ENCODE data around the gene NDOR1.

The NDOR1 gene

GRCh38 chr9:137200311-137201204 is 4.9 kb upstream of the NDOR1 start, which contains the start of gene TPRN:
TPRN (minus strand) TSS chr9:137200741; CDS start chr9:137200711, 30 bp downstream.
- Histone ChIP-seq H3K9ac (ENCODE audit: low read length) (peak within 1 kb of the TSS; percentile 76), H3K27ac (ENCODE audit: low read length) (peak within 1 kb of the TSS; percentile 60), H3K79me2 (ENCODE audit: low read length) (peaks cover 41% of the 10 kb centered on the region), H3K36me3 (replicated peaks; ENCODE audit: low read depth, low read length) (no peaks in the 10 kb centered on the region), H3K9me3 (ENCODE audit: insufficient read depth, low read length) (no peaks in the 10 kb centered on the region), H2AFZ (ENCODE audit: low read depth, low read length) (no peak within 1 kb of the TSS), H3K4me3 (ENCODE audit: low read length) (peak within 1 kb of the TSS; percentile 86), H3K4me1 (ENCODE audit: low read length) (peaks cover 26% of the 10 kb centered on the region), H3K4me2 (ENCODE audit: low read length) (peak within 1 kb of the TSS; percentile 91), H4K20me1 (ENCODE audit: insufficient read depth, low read length) (no peaks in the 10 kb centered on the region; the same call in 1 of the 2 replicates), H3K27me3 (ENCODE audit: low read depth, low read length) (no peaks in the 10 kb centered on the region)
- TF ChIP-seq, protein P1, sequence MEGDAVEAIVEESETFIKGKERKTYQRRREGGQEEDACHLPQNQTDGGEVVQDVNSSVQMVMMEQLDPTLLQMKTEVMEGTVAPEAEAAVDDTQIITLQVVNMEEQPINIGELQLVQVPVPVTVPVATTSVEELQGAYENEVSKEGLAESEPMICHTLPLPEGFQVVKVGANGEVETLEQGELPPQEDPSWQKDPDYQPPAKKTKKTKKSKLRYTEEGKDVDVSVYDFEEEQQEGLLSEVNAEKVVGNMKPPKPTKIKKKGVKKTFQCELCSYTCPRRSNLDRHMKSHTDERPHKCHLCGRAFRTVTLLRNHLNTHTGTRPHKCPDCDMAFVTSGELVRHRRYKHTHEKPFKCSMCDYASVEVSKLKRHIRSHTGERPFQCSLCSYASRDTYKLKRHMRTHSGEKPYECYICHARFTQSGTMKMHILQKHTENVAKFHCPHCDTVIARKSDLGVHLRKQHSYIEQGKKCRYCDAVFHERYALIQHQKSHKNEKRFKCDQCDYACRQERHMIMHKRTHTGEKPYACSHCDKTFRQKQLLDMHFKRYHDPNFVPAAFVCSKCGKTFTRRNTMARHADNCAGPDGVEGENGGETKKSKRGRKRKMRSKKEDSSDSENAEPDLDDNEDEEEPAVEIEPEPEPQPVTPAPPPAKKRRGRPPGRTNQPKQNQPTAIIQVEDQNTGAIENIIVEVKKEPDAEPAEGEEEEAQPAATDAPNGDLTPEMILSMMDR (IDR thresholded peaks at IDR 0.05; ENCODE audit: low read depth, low read length), result no peak
- no peak for TF ChIP-seq EZH2phosphoT487 (IDR thresholded peaks at IDR 0.05; ENCODE audit: low read depth)

GRCh38 chr9:137201205-137201868 is 4.2 kb upstream of the NDOR1 start:
- Histone ChIP-seq H3K36me3 (replicated peaks; ENCODE audit: low read depth, low read length) (no peaks in the 10 kb centered on the region), H4K20me1 (ENCODE audit: insufficient read depth, low read length) (no peaks in the 10 kb centered on the region; the same call in 1 of the 2 replicates), H3K4me2 (ENCODE audit: low read length) (peak overlapping the region; percentile 91), H3K4me3 (ENCODE audit: low read length) (peak overlapping the region; percentile 84), H2AFZ (ENCODE audit: low read depth, low read length) (no peak overlapping the region), H3K4me1 (ENCODE audit: low read length) (peaks cover 29% of the 10 kb centered on the region), H3K27me3 (ENCODE audit: low read depth, low read length) (no peaks in the 10 kb centered on the region), H3K9me3 (ENCODE audit: insufficient read depth, low read length) (no peaks in the 10 kb centered on the region), H3K79me2 (ENCODE audit: low read length) (peaks cover 49% of the 10 kb centered on the region), H3K27ac (ENCODE audit: low read length) (peak overlapping the region; percentile 60), H3K9ac (ENCODE audit: low read length) (peak overlapping the region; percentile 76)
- TF ChIP-seq EZH2phosphoT487 (IDR thresholded peaks at IDR 0.05; ENCODE audit: low read depth), result no peak
- TF ChIP-seq, protein P1 (IDR thresholded peaks at IDR 0.05; ENCODE audit: low read depth, low read length), result no peak

DNA sequence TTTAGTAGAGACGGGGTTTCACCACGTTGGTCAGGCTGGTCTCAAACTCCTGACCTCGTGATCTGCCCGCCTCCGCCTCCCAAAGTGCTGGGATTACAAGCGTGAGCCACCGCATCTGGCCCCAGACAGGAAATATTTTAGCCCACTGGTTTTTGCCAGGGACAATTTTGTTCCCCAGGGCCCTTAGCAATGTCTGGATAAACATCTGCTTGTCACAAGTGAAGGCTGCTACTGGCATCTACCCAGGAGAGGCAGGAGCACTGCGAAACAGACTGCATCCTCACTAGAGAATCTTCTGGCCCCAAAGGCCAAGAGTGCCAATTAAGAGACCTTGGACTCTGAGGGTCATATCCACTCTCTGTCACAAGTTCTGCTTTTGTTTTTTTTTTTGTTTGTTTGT is 2.5 kb upstream of the NDOR1 start:
- no peaks in the 10 kb centered on the region for H3K27me3 ChIP-seq (ENCODE audit: low read depth, low read length)
- no peaks in the 10 kb centered on the region for H3K36me3 ChIP-seq (replicated peaks; ENCODE audit: low read depth, low read length)
- no peak overlapping the region for H3K4me2 ChIP-seq (ENCODE audit: low read length)
- H3K9ac ChIP-seq (ENCODE audit: low read length), result no peak overlapping the region
- peaks cover 33% of the 10 kb centered on the region for H3K4me1 ChIP-seq (ENCODE audit: low read length)
- no peaks in the 10 kb centered on the region; the same call in 1 of the 2 replicates for H4K20me1 ChIP-seq (ENCODE audit: insufficient read depth, low read length)
- H3K9me3 ChIP-seq (ENCODE audit: insufficient read depth, low read length), result no peaks in the 10 kb centered on the region
- peaks cover 60% of the 10 kb centered on the region for H3K79me2 ChIP-seq (ENCODE audit: low read length)
- no peak overlapping the region for H2AFZ ChIP-seq (ENCODE audit: low read depth, low read length)
- H3K27ac ChIP-seq (ENCODE audit: low read length), result no peak overlapping the region
- TF ChIP-seq, protein P1 (IDR thresholded peaks at IDR 0.05; ENCODE audit: low read depth, low read length), result no peak
- no peak for TF ChIP-seq EZH2phosphoT487 (IDR thresholded peaks at IDR 0.05; ENCODE audit: low read depth)
- H3K4me3 ChIP-seq (ENCODE audit: low read length), result no peak overlapping the region

- Histone ChIP-seq H4K20me1 (ENCODE audit: insufficient read depth, low read length) (no peaks in the 10 kb centered on the region; the same call in 1 of the 2 replicates), H2AFZ (ENCODE audit: low read depth, low read length) (no peak overlapping the region), H3K27ac (ENCODE audit: low read length) (0 out of 2 replicates have a peak overlapping the region, but pooled peaks have one; percentile 30), H3K27me3 (ENCODE audit: low read depth, low read length) (no peaks in the 10 kb centered on the region), H3K36me3 (replicated peaks; ENCODE audit: low read depth, low read length) (no peaks in the 10 kb centered on the region), H3K4me1 (ENCODE audit: low read length) (peaks cover 29% of the 10 kb centered on the region), H3K4me3 (ENCODE audit: low read length) (peak overlapping the region; percentile 93), H3K79me2 (ENCODE audit: low read length) (peaks cover 60% of the 10 kb centered on the region), H3K9me3 (ENCODE audit: insufficient read depth, low read length) (no peaks in the 10 kb centered on the region), H3K4me2 (ENCODE audit: low read length) (peak overlapping the region; percentile 95), H3K9ac (ENCODE audit: low read length) (peak overlapping the region; percentile 83)
- TF ChIP-seq EZH2phosphoT487 (IDR thresholded peaks at IDR 0.05; ENCODE audit: low read depth), result no peak
- TF ChIP-seq, protein P1 (IDR thresholded peaks at IDR 0.05; ENCODE audit: low read depth, low read length), result no peak
Measured at GRCh38 chr9:137204731-137205125, 772 bp upstream of the NDOR1 start.
